GM23248 (cell line): ENCODE results near the gene C16orf89.

Source experiments
- EZH2 ChIP-seq: fragments of 200-600 bp; sonication (generic); IDR thresholded peaks from 2 replicates; pipeline ENCODE4 v1.6.1; 2018; ENCODE audit warnings: antibody characterized with exemption, mild to moderate bottlenecking; ENCODE audit not compliant: insufficient read depth, poor library complexity, severe bottlenecking
- EZH2phosphoT487 ChIP-seq: fragments of 200-600 bp; sonication (generic); IDR thresholded peaks from 2 replicates; pipeline ENCODE4 v1.6.1; 2018; ENCODE audit warnings: antibody characterized with exemption, moderate library complexity, mild to moderate bottlenecking, low read depth; ENCODE audit not compliant: insufficient read depth

DNA sequence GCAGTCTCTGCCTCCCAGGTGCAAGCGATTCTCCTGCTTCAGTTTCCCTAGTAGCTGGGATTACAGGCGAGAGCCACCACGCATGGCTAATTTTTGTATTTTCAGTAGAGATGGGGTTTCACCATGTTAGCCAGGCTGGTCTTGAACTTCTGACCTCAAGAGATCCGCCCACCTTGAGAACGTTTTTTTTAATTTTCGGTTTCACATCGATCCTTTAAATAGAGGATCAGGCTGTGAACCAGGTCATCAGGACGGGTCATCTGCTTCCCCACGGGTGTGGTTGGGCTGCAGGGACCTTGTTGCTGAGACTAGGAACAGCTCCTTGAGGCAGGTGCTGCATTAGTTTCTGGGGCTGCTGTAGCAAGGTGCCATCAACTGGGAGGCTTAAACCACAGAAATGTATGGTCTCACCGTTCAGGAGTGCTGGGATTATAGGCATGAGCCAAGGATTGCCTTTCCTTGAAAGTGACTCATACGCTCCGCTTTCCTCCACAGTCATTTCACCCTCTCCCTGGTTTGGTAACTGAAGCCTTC lies 24.1 kb downstream of the C16orf89 start:
- no peak for TF ChIP-seq EZH2phosphoT487
- no peak for TF ChIP-seq EZH2
